WTC11 (cell line): ENCODE measurements around the gene TOMM7. TPM values are rescaled to one million over a fixed set of nuclear protein-coding genes. Genes with fewer than 3 reads are reported as not detected.
A peak's percentile ranks its signal among the peaks of the same experiment; 100 is the strongest.

Experiments
- ATAC-seq: fragments of 200-7000 bp; cut with Tn5 transposase; 2 replicates; pipeline ENCODE4 v1.10.0; 2021; ENCODE audit warnings: mild to moderate bottlenecking, moderate library complexity
- CTCF ChIA-PET: fragments of 300-600 bp; sonication (Branson Sonifier 250); formaldehyde crosslinking; loops from one replicate; lab custom pipeline; 2021; ENCODE audit warnings: antibody characterized with exemption; lab: Charles Lee
- POLR2A ChIA-PET: fragments of 350-600 bp; sonication (Branson Sonifier 250); formaldehyde crosslinking; loops from one replicate; lab custom pipeline; 2021; ENCODE audit warnings: antibody characterized with exemption; lab: Charles Lee
- DNase-seq: peaks from one replicate; pipeline ENCODE4 v3.0.0; 2021; ENCODE audit warnings: low spot score
- H3K27ac Mint-ChIP-seq: 2 replicates; pipeline ENCODE4 v1.8.0; 2021; ENCODE audit warnings: mixed read lengths
- H3K27me3 Mint-ChIP-seq: 2 replicates; pipeline ENCODE4 v1.8.0; 2021; ENCODE audit warnings: low read depth, mild to moderate bottlenecking, moderate library complexity, mixed read lengths
- H3K36me3 Mint-ChIP-seq: 2 replicates; pipeline ENCODE4 v1.8.0; 2021; ENCODE audit warnings: mixed read lengths
- H3K4me1 Mint-ChIP-seq: 2 replicates; pipeline ENCODE4 v1.8.0; 2022; ENCODE audit warnings: mixed read lengths
- H3K4me3 Mint-ChIP-seq: 2 replicates; pipeline ENCODE4 v1.8.0; 2021; ENCODE audit warnings: mild to moderate bottlenecking, moderate library complexity, mixed read lengths
- H3K9me3 Mint-ChIP-seq: 2 replicates; pipeline ENCODE4 v1.8.0; 2021; ENCODE audit warnings: mixed read lengths
- ATF1 ChIP-seq: sonication (generic); formaldehyde crosslinking; IDR thresholded peaks from 2 replicates; pipeline ENCODE4 v1.8.1; 2023; ENCODE audit warnings: mild to moderate bottlenecking, moderate library complexity, missing genetic modification reagents
- CREB1 ChIP-seq: sonication (generic); formaldehyde crosslinking; IDR thresholded peaks from 2 replicates; pipeline ENCODE4 v1.8.0; 2023; ENCODE audit warnings: mild to moderate bottlenecking, missing genetic modification reagents
- EMX1 ChIP-seq: fragments of 250-450 bp; sonication (Bioruptor Pico); IDR thresholded peaks from 2 replicates; pipeline ENCODE4 v1.8.0; 2021; ENCODE audit warnings: mild to moderate bottlenecking
- ESRRA ChIP-seq: sonication (generic); formaldehyde crosslinking; IDR thresholded peaks from 2 replicates; pipeline ENCODE4 v1.8.1; 2022; ENCODE audit warnings: mild to moderate bottlenecking, missing genetic modification reagents, borderline replicate concordance
- ETV6 ChIP-seq: sonication (generic); formaldehyde crosslinking; IDR thresholded peaks from 2 replicates; pipeline ENCODE4 v1.8.1; 2022; ENCODE audit warnings: mild to moderate bottlenecking, missing genetic modification reagents
- JUN ChIP-seq: sonication (generic); formaldehyde crosslinking; IDR thresholded peaks from 2 replicates; pipeline ENCODE4 v1.8.0; 2023; ENCODE audit warnings: mild to moderate bottlenecking, missing genetic modification reagents
- NR1H2 ChIP-seq: sonication (generic); formaldehyde crosslinking; IDR thresholded peaks from 2 replicates; pipeline ENCODE4 v1.9.0; 2021; ENCODE audit warnings: mild to moderate bottlenecking, moderate library complexity, missing genetic modification reagents
- OVOL2 ChIP-seq: fragments of 250-450 bp; sonication (Bioruptor Pico); IDR thresholded peaks from 2 replicates; pipeline ENCODE4 v1.9.0; 2021; ENCODE audit warnings: mild to moderate bottlenecking, borderline replicate concordance
- PRRX2 ChIP-seq: fragments of 250-450 bp; sonication (Bioruptor Pico); IDR thresholded peaks from 2 replicates; pipeline ENCODE4 v1.8.0; 2021; ENCODE audit warnings: mild to moderate bottlenecking
- RELA ChIP-seq: sonication (generic); formaldehyde crosslinking; IDR thresholded peaks from 2 replicates; pipeline ENCODE4 v1.8.1; 2022; ENCODE audit warnings: missing genetic modification reagents, mild to moderate bottlenecking, borderline replicate concordance
- RORB ChIP-seq: fragments of 250-450 bp; sonication (Bioruptor Pico); IDR thresholded peaks from 2 replicates; pipeline ENCODE4 v1.9.0; 2021; ENCODE audit warnings: mild to moderate bottlenecking
- TCF7 ChIP-seq: sonication (generic); formaldehyde crosslinking; IDR thresholded peaks from 2 replicates; pipeline ENCODE4 v1.8.0; 2022; ENCODE audit warnings: mild to moderate bottlenecking, low read depth, missing genetic modification reagents, moderate library complexity
- TP53 ChIP-seq: sonication (generic); formaldehyde crosslinking; IDR thresholded peaks from 2 replicates; pipeline ENCODE4 v1.8.1; 2023; ENCODE audit warnings: mild to moderate bottlenecking, missing genetic modification reagents
- ZNF121 ChIP-seq: sonication (generic); formaldehyde crosslinking; IDR thresholded peaks from 2 replicates; pipeline ENCODE4 v1.8.0; 2023; ENCODE audit warnings: missing genetic modification reagents
- ZNF396 ChIP-seq: fragments of 250-450 bp; sonication (Bioruptor Pico); IDR thresholded peaks from 2 replicates; pipeline ENCODE4 v1.8.0; 2021; ENCODE audit warnings: mild to moderate bottlenecking, moderate library complexity, borderline replicate concordance
- ZNF671 ChIP-seq: fragments of 250-450 bp; sonication (Bioruptor Pico); IDR thresholded peaks from 2 replicates; pipeline ENCODE4 v1.8.0; 2021; ENCODE audit warnings: mild to moderate bottlenecking
- total RNA-seq: library from RNA; stranded (reverse); gene quantifications from 3 replicates; pipeline ENCODE4 v1.2.3, GENCODE V29; 2021
- TF ChIP-seq, protein P1 (sequence below): sonication (generic); formaldehyde crosslinking; IDR thresholded peaks from 2 replicates; pipeline ENCODE4 v1.8.0; 2022; ENCODE audit warnings: missing genetic modification reagents
- TF ChIP-seq, protein P2 (sequence below): fragments of 250-450 bp; sonication (Bioruptor Pico); IDR thresholded peaks from 2 replicates; pipeline ENCODE4 v1.9.0; 2021; ENCODE audit warnings: mild to moderate bottlenecking
- TF ChIP-seq, protein P3 (sequence below): sonication (generic); formaldehyde crosslinking; IDR thresholded peaks from 2 replicates; pipeline ENCODE4 v1.8.1; 2023; ENCODE audit warnings: mild to moderate bottlenecking, moderate library complexity, missing genetic modification reagents
- TF ChIP-seq, protein P4 (sequence below): sonication (generic); formaldehyde crosslinking; IDR thresholded peaks from 2 replicates; pipeline ENCODE4 v1.8.1; 2022; ENCODE audit warnings: low read depth, missing genetic modification reagents, borderline replicate concordance
- TF ChIP-seq, protein P5 (sequence below): sonication (generic); formaldehyde crosslinking; IDR thresholded peaks from 2 replicates; pipeline ENCODE4 v1.8.0; 2022; ENCODE audit warnings: mild to moderate bottlenecking, missing genetic modification reagents
- TF ChIP-seq, protein P6 (sequence below): sonication (generic); formaldehyde crosslinking; IDR thresholded peaks from 2 replicates; pipeline ENCODE4 v1.8.0; 2022; ENCODE audit warnings: mild to moderate bottlenecking, missing genetic modification reagents
- TF ChIP-seq, protein P7 (sequence below): fragments of 250-450 bp; sonication (Bioruptor Pico); IDR thresholded peaks from 2 replicates; pipeline ENCODE4 v1.8.0; 2021; ENCODE audit warnings: mild to moderate bottlenecking
- TF ChIP-seq, protein P8 (sequence below): sonication (generic); formaldehyde crosslinking; IDR thresholded peaks from 2 replicates; pipeline ENCODE4 v1.8.1; 2022; ENCODE audit warnings: mild to moderate bottlenecking, moderate library complexity, missing genetic modification reagents

TOMM7 gene
- total RNA-seq, 1 experiment from 2014 or later: 500 TPM

DNA sequence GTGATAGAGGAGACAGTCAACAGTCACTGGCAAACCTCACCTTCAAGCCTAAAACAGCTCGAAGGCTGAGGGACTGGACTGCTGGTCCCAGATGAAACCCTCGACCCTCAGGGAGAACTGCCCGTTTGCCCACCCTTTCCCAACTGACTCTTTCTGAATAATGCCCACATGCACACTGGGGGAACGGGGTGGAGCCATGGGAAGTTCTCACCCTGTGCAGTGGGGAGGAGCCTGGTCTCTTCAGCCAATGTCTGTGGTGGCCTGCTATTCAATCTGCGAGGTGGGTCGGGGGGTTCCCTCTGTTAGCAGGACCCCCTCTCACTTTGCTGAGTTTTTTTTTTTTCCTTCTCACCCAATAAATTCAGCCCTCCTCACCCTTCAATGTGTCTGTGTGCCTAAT is 14.5 kb downstream of the TOMM7 start:
- H3K27ac Mint-ChIP-seq: peak overlapping the region; percentile 98
- ATAC-seq (peak; percentile 15), DNase-seq (no peak)
- H3K27me3 Mint-ChIP-seq: no peaks in the 10 kb centered on the region
- H3K36me3 Mint-ChIP-seq: peaks cover 18% of the 10 kb centered on the region
- ChIA-PET POLR2A (no interaction called here), CTCF (no interaction called here)
- H3K4me1 Mint-ChIP-seq: peaks cover 84% of the 10 kb centered on the region
- peaks cover 5% of the 10 kb centered on the region; the same call in 1 of the 2 replicates for H3K9me3 Mint-ChIP-seq
- peak overlapping the region; percentile 8; the same call in 1 of the 2 replicates for H3K4me3 Mint-ChIP-seq
- TF ChIP-seq JUN (no peak), RORB (CRISPR knock-in tag) (no peak), OVOL2 (CRISPR knock-in tag) (no peak), ATF1 (no peak), RELA (CRISPR knock-in tag) (no peak), NR1H2 (CRISPR knock-in tag) (no peak), ZNF396 (CRISPR knock-in tag) (no peak), EMX1 (CRISPR knock-in tag) (no peak), ZNF671 (no peak)
- TF ChIP-seq, protein P1, sequence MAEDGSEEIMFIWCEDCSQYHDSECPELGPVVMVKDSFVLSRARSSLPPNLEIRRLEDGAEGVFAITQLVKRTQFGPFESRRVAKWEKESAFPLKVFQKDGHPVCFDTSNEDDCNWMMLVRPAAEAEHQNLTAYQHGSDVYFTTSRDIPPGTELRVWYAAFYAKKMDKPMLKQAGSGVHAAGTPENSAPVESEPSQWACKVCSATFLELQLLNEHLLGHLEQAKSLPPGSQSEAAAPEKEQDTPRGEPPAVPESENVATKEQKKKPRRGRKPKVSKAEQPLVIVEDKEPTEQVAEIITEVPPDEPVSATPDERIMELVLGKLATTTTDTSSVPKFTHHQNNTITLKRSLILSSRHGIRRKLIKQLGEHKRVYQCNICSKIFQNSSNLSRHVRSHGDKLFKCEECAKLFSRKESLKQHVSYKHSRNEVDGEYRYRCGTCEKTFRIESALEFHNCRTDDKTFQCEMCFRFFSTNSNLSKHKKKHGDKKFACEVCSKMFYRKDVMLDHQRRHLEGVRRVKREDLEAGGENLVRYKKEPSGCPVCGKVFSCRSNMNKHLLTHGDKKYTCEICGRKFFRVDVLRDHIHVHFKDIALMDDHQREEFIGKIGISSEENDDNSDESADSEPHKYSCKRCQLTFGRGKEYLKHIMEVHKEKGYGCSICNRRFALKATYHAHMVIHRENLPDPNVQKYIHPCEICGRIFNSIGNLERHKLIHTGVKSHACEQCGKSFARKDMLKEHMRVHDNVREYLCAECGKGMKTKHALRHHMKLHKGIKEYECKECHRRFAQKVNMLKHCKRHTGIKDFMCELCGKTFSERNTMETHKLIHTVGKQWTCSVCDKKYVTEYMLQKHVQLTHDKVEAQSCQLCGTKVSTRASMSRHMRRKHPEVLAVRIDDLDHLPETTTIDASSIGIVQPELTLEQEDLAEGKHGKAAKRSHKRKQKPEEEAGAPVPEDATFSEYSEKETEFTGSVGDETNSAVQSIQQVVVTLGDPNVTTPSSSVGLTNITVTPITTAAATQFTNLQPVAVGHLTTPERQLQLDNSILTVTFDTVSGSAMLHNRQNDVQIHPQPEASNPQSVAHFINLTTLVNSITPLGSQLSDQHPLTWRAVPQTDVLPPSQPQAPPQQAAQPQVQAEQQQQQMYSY (CRISPR knock-in tag): no peak

DNA sequence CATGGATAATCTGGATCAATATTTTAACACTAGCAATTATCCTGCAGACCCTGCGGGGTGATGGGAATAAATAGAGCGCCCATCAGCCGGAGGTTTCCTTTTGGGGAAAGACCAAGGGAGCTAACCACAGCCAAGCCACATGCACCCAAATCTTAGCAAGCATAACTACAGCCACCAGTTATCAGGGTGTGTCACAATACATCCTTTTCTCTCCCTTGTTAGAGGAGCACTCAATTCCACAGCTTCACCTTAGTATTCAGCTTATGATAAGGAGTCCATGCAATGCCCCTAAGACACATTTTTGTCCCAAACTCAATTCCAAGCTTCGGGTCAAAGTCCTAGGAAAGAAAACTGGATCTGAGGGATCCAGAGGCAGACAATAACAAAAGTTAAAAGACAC is 15.9 kb downstream of the TOMM7 start:
- no peak for ATAC-seq
- H3K4me1 Mint-ChIP-seq: peaks cover 84% of the 10 kb centered on the region
- H3K36me3 Mint-ChIP-seq: peaks cover 8% of the 10 kb centered on the region
- ChIA-PET POLR2A (no interaction called here), CTCF (interaction anchor here (1.2 to 2.2 kb wide), 2 partner anchors 24 to 54 kb away, joined by 4 to 7 read pairs; no protein-coding TSS in a partner anchor)
- no peaks in the 10 kb centered on the region for H3K27me3 Mint-ChIP-seq
- DNase-seq: no peak
- peaks cover 8% of the 10 kb centered on the region; the same call in 1 of the 2 replicates for H3K9me3 Mint-ChIP-seq
- no peak overlapping the region for H3K4me3 Mint-ChIP-seq
- peak overlapping the region; percentile 98; the same call in 1 of the 2 replicates for H3K27ac Mint-ChIP-seq
- TF ChIP-seq CREB1 (no peak), ESRRA (no peak), TCF7 (CRISPR knock-in tag) (no peak), ZNF671 (no peak), ZNF121 (CRISPR knock-in tag) (no peak), ETV6 (CRISPR knock-in tag) (no peak), RELA (CRISPR knock-in tag) (no peak), TP53 (CRISPR knock-in tag) (no peak), PRRX2 (no peak)
- TF ChIP-seq, protein P2, sequence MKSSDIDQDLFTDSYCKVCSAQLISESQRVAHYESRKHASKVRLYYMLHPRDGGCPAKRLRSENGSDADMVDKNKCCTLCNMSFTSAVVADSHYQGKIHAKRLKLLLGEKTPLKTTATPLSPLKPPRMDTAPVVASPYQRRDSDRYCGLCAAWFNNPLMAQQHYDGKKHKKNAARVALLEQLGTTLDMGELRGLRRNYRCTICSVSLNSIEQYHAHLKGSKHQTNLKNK (CRISPR knock-in tag): no peak
- TF ChIP-seq, protein P3, sequence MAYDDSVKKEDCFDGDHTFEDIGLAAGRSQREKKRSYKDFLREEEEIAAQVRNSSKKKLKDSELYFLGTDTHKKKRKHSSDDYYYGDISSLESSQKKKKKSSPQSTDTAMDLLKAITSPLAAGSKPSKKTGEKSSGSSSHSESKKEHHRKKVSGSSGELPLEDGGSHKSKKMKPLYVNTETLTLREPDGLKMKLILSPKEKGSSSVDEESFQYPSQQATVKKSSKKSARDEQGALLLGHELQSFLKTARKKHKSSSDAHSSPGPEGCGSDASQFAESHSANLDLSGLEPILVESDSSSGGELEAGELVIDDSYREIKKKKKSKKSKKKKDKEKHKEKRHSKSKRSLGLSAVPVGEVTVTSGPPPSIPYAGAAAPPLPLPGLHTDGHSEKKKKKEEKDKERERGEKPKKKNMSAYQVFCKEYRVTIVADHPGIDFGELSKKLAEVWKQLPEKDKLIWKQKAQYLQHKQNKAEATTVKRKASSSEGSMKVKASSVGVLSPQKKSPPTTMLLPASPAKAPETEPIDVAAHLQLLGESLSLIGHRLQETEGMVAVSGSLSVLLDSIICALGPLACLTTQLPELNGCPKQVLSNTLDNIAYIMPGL (CRISPR knock-in tag): no peak
- TF ChIP-seq, protein P4, sequence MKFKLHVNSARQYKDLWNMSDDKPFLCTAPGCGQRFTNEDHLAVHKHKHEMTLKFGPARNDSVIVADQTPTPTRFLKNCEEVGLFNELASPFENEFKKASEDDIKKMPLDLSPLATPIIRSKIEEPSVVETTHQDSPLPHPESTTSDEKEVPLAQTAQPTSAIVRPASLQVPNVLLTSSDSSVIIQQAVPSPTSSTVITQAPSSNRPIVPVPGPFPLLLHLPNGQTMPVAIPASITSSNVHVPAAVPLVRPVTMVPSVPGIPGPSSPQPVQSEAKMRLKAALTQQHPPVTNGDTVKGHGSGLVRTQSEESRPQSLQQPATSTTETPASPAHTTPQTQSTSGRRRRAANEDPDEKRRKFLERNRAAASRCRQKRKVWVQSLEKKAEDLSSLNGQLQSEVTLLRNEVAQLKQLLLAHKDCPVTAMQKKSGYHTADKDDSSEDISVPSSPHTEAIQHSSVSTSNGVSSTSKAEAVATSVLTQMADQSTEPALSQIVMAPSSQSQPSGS (CRISPR knock-in tag): no peak
- TF ChIP-seq, protein P5, sequence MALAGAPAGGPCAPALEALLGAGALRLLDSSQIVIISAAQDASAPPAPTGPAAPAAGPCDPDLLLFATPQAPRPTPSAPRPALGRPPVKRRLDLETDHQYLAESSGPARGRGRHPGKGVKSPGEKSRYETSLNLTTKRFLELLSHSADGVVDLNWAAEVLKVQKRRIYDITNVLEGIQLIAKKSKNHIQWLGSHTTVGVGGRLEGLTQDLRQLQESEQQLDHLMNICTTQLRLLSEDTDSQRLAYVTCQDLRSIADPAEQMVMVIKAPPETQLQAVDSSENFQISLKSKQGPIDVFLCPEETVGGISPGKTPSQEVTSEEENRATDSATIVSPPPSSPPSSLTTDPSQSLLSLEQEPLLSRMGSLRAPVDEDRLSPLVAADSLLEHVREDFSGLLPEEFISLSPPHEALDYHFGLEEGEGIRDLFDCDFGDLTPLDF (CRISPR knock-in tag): no peak
- TF ChIP-seq, protein P6, sequence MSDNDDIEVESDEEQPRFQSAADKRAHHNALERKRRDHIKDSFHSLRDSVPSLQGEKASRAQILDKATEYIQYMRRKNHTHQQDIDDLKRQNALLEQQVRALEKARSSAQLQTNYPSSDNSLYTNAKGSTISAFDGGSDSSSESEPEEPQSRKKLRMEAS: no peak
- TF ChIP-seq, protein P7, sequence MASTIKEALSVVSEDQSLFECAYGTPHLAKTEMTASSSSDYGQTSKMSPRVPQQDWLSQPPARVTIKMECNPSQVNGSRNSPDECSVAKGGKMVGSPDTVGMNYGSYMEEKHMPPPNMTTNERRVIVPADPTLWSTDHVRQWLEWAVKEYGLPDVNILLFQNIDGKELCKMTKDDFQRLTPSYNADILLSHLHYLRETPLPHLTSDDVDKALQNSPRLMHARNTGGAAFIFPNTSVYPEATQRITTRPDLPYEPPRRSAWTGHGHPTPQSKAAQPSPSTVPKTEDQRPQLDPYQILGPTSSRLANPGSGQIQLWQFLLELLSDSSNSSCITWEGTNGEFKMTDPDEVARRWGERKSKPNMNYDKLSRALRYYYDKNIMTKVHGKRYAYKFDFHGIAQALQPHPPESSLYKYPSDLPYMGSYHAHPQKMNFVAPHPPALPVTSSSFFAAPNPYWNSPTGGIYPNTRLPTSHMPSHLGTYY: no peak
- TF ChIP-seq, protein P8, sequence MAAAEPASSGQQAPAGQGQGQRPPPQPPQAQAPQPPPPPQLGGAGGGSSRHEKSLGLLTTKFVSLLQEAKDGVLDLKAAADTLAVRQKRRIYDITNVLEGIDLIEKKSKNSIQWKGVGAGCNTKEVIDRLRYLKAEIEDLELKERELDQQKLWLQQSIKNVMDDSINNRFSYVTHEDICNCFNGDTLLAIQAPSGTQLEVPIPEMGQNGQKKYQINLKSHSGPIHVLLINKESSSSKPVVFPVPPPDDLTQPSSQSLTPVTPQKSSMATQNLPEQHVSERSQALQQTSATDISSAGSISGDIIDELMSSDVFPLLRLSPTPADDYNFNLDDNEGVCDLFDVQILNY: no peak
